ENCODE measurements around the gene SARS2. TPM values are rescaled to one million over a fixed set of nuclear protein-coding genes. Genes with fewer than 3 reads are reported as not detected.

Gene SARS2
- total RNA-seq, 1 experiment from 2014 or later = 26.7 TPM

- POLR2A ChIA-PET (ENCODE audit: unreplicated experiment) = no interaction called here
- ATAC-seq = no peak
- BruUV-seq (replicated peaks) = no TSS peak
These were observed 38.8 kb downstream of the SARS2 start for GRCh38 chr19:38891771-38892170.

DNA sequence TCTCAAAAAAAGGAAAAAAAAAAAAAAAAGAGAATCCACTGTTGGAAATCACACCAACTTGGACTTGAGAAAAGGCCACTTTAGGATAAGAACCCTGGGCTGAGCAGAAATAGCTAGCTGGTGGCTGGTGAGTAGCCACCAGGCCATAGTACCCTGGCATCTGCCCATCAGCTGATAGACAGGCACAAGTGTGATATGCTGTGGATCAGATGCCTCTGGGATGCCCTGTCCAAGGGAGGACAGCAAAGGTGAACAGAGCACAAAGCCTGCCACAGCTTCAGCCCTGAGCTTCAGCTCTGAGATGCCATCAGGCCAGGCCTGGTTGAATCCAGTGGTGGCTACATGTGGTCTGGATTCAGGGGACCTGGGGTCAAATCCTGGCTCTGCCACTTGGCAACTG is 39.9 kb downstream of the SARS2 start:
- DNase-seq (no peak), ATAC-seq (no peak)
- Histone ChIP-seq H3K79me2 (ENCODE audit: low read length) (no peaks in the 10 kb centered on the region), H3K4me2 (ENCODE audit: low read length) (no peak overlapping the region), H3K9ac (ENCODE audit: low read length) (no peak overlapping the region), H3F3A (ENCODE audit: low read length, unreplicated experiment) (no peaks in the 10 kb centered on the region), H3K27me3 (ENCODE audit: low read length) (no peaks in the 10 kb centered on the region), H3K4me3 (ENCODE audit: low read length) (no peak overlapping the region), H3K27ac (ENCODE audit: low read length) (no peak overlapping the region), H3K36me3 (ENCODE audit: low read depth, low read length) (no peaks in the 10 kb centered on the region), H3K4me1 (ENCODE audit: insufficient read depth, low read length) (no peaks in the 10 kb centered on the region), H3K9me3 (ENCODE audit: low read length) (no peaks in the 10 kb centered on the region), H3K9me2 (replicated peaks; ENCODE audit: low read length) (no peaks in the 10 kb centered on the region), H2AFZ (ENCODE audit: low read length) (no peak overlapping the region), H4K20me1 (ENCODE audit: low read length) (no peaks in the 10 kb centered on the region)
- ChIA-PET POLR2A (ENCODE audit: unreplicated experiment) (no interaction called here), CTCF (no interaction called here)
- TF ChIP-seq EZH2phosphoT487 (IDR thresholded peaks at IDR 0.05; ENCODE audit: borderline replicate concordance, low read length) = no peak
- TF ChIP-seq, protein P1, sequence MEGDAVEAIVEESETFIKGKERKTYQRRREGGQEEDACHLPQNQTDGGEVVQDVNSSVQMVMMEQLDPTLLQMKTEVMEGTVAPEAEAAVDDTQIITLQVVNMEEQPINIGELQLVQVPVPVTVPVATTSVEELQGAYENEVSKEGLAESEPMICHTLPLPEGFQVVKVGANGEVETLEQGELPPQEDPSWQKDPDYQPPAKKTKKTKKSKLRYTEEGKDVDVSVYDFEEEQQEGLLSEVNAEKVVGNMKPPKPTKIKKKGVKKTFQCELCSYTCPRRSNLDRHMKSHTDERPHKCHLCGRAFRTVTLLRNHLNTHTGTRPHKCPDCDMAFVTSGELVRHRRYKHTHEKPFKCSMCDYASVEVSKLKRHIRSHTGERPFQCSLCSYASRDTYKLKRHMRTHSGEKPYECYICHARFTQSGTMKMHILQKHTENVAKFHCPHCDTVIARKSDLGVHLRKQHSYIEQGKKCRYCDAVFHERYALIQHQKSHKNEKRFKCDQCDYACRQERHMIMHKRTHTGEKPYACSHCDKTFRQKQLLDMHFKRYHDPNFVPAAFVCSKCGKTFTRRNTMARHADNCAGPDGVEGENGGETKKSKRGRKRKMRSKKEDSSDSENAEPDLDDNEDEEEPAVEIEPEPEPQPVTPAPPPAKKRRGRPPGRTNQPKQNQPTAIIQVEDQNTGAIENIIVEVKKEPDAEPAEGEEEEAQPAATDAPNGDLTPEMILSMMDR (conservative IDR thresholded peaks at IDR 0.05; ENCODE audit: low read depth, low read length) = no peak
- intact Hi-C loops (cut with micrococcal nuclease) = no loop called here
- BruUV-seq (replicated peaks) = no TSS peak

More at GRCh38 chr19:38891771-38892170, 38.8 kb downstream of the SARS2 start:
- no peak overlapping the region for H3K4me2 ChIP-seq (ENCODE audit: low read length)
- CTCF ChIA-PET = no interaction called here
- H3K9me3 ChIP-seq (ENCODE audit: low read length) = no peaks in the 10 kb centered on the region
- no peaks in the 10 kb centered on the region for H3K79me2 ChIP-seq (ENCODE audit: low read length)
- H3K27ac ChIP-seq (ENCODE audit: low read length) = no peak overlapping the region
- no peaks in the 10 kb centered on the region for H3K27me3 ChIP-seq (ENCODE audit: low read length)
- H3K9me2 ChIP-seq (replicated peaks; ENCODE audit: low read length) = no peaks in the 10 kb centered on the region
- H2AFZ ChIP-seq (ENCODE audit: low read length) = no peak overlapping the region
- DNase-seq = no peak
- H3F3A ChIP-seq (ENCODE audit: low read length, unreplicated experiment) = no peaks in the 10 kb centered on the region
- no peaks in the 10 kb centered on the region for H4K20me1 ChIP-seq (ENCODE audit: low read length)
- H3K4me3 ChIP-seq (ENCODE audit: low read length) = no peak overlapping the region
- intact Hi-C loops (cut with micrococcal nuclease) = no loop called here
- no peaks in the 10 kb centered on the region for H3K36me3 ChIP-seq (ENCODE audit: low read depth, low read length)
- no peaks in the 10 kb centered on the region for H3K4me1 ChIP-seq (ENCODE audit: insufficient read depth, low read length)
- TF ChIP-seq, protein P1 (conservative IDR thresholded peaks at IDR 0.05; ENCODE audit: low read depth, low read length) = no peak
- TF ChIP-seq EZH2phosphoT487 (IDR thresholded peaks at IDR 0.05; ENCODE audit: borderline replicate concordance, low read length) = no peak
- no peak for TF ChIP-seq EZH2 (IDR thresholded peaks at IDR 0.05; ENCODE audit: low read length, unreplicated experiment)
- H3K9ac ChIP-seq (ENCODE audit: low read length) = no peak overlapping the region

DNA sequence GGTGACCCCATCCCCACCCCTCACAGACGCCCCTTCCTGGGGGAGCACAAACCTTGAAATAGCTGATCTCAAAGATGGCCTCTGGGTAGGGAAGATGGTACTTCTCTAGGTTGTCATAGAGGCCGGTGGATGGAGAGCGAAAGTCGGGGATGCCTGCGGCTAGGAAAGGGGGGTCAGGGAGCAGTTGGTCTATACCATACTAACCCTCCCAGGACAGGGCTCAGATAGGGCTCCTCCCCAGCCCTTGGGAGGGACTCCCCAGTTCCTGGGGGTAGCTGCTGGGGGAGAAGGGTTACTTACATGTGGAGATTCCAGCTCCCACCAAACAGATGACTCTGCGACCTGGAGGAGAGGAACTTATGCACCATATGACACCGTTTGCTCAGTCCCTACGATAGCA is 40.8 kb downstream of the SARS2 start:
- Histone ChIP-seq H3K4me2 (ENCODE audit: low read length) (no peak overlapping the region), H3F3A (ENCODE audit: low read length, unreplicated experiment) (no peaks in the 10 kb centered on the region), H3K4me3 (ENCODE audit: low read length) (no peak overlapping the region), H3K4me1 (ENCODE audit: insufficient read depth, low read length) (no peaks in the 10 kb centered on the region), H4K20me1 (ENCODE audit: low read length) (no peaks in the 10 kb centered on the region), H3K79me2 (ENCODE audit: low read length) (no peaks in the 10 kb centered on the region), H3K9ac (ENCODE audit: low read length) (no peak overlapping the region), H3K36me3 (ENCODE audit: low read depth, low read length) (no peaks in the 10 kb centered on the region), H3K9me3 (ENCODE audit: low read length) (no peaks in the 10 kb centered on the region), H3K27me3 (ENCODE audit: low read length) (no peaks in the 10 kb centered on the region), H2AFZ (ENCODE audit: low read length) (no peak overlapping the region), H3K9me2 (replicated peaks; ENCODE audit: low read length) (no peaks in the 10 kb centered on the region), H3K27ac (ENCODE audit: low read length) (no peak overlapping the region)
- no peak for DNase-seq
- TF ChIP-seq EZH2 (IDR thresholded peaks at IDR 0.05; ENCODE audit: low read length, unreplicated experiment) = no peak
- TF ChIP-seq, protein P1 (conservative IDR thresholded peaks at IDR 0.05; ENCODE audit: low read depth, low read length) = no peak
- no peak for TF ChIP-seq EZH2phosphoT487 (IDR thresholded peaks at IDR 0.05; ENCODE audit: borderline replicate concordance, low read length)
- ChIA-PET POLR2A (ENCODE audit: unreplicated experiment) (no interaction called here), CTCF (no interaction called here)
- intact Hi-C loops (cut with micrococcal nuclease) = no loop called here
- BruUV-seq (replicated peaks) = no TSS peak
- no peak for ATAC-seq

Measured in PC-3 (cell line).